HepG2 (cell line): ENCODE measurements around the gene CD72. TPM values are rescaled to one million over a fixed set of nuclear protein-coding genes. Genes with fewer than 3 reads are reported as not detected.

Experiments
- HIVEP1 ChIP-seq: sonication (generic); formaldehyde crosslinking; IDR thresholded peaks from 2 replicates; pipeline ENCODE4 v1.4.0; 2020; ENCODE audit warnings: mild to moderate bottlenecking, missing genetic modification reagents
- KDM4B ChIP-seq: sonication (generic); formaldehyde crosslinking; IDR thresholded peaks from 2 replicates; pipeline ENCODE4 v1.4.0; 2020; ENCODE audit warnings: missing genetic modification reagents
- PHF8 ChIP-seq: sonication (generic); formaldehyde crosslinking; IDR thresholded peaks from 2 replicates; pipeline ENCODE4 v1.5.0; 2020; ENCODE audit warnings: missing genetic modification reagents
- RBM39 ChIP-seq: fragments of 200-400 bp; formaldehyde crosslinking; IDR thresholded peaks from one replicate; pipeline ENCODE4 v1.6.1; 2018; ENCODE audit warnings: antibody characterized with exemption, mild to moderate bottlenecking, low read depth, low read length; ENCODE audit not compliant: poor library complexity, severe bottlenecking
- TCF12 ChIP-seq, 2 experiments: fragments of 450-650 bp in 1 of 2; sonication (generic) in 1 of 2; formaldehyde crosslinking in 1 of 2; IDR thresholded peaks; 2 replicates each; pipeline versions ENCODE4 v1.6.1 to v1.8.0; 2017 to 2022; ENCODE audit warnings: antibody characterized with exemption in 1 of 2, mild to moderate bottlenecking in 1 of 2, missing genetic modification reagents in 1 of 2, moderate library complexity in 1 of 2
- ZC3H13 ChIP-seq: sonication (generic); formaldehyde crosslinking; IDR thresholded peaks from 2 replicates; pipeline ENCODE4 v1.8.1; 2023; ENCODE audit warnings: mild to moderate bottlenecking, missing genetic modification reagents, moderate library complexity
- ZC3H4 ChIP-seq: sonication (generic); formaldehyde crosslinking; IDR thresholded peaks from 2 replicates; pipeline ENCODE4 v1.4.0; 2020; ENCODE audit warnings: missing genetic modification reagents, borderline replicate concordance
- ZFY ChIP-seq: sonication (generic); formaldehyde crosslinking; IDR thresholded peaks from 2 replicates; pipeline ENCODE4 v1.4.0; 2020; ENCODE audit warnings: missing genetic modification reagents
- ZNF282 ChIP-seq: fragments of 450-650 bp; IDR thresholded peaks from 2 replicates; pipeline ENCODE4 v1.6.1; 2018; ENCODE audit not compliant: partially characterized antibody
- ZNF569 ChIP-seq: sonication (generic); formaldehyde crosslinking; IDR thresholded peaks from 2 replicates; pipeline ENCODE4 v1.5.0; 2020; ENCODE audit warnings: mild to moderate bottlenecking, missing genetic modification reagents, moderate library complexity, borderline replicate concordance
- ZNF570 ChIP-seq: sonication (generic); formaldehyde crosslinking; IDR thresholded peaks from 2 replicates; pipeline ENCODE4 v1.4.0; 2020; ENCODE audit warnings: mild to moderate bottlenecking, missing genetic modification reagents, borderline replicate concordance
- ZNF589 ChIP-seq: sonication (generic); formaldehyde crosslinking; conservative IDR thresholded peaks from 2 replicates; pipeline ENCODE4 v1.8.0; 2022; ENCODE audit warnings: mild to moderate bottlenecking, moderate library complexity, missing genetic modification reagents
- ZNF703 ChIP-seq: sonication (generic); formaldehyde crosslinking; IDR thresholded peaks from 2 replicates; pipeline ENCODE4 v1.5.1; 2020; ENCODE audit warnings: missing genetic modification reagents, mild to moderate bottlenecking, moderate library complexity, borderline replicate concordance
- ZNF737 ChIP-seq: sonication (generic); formaldehyde crosslinking; IDR thresholded peaks from 2 replicates; pipeline ENCODE4 v1.5.0; 2020; ENCODE audit warnings: missing genetic modification reagents, mild to moderate bottlenecking, borderline replicate concordance
- polyA plus RNA-seq, 8 experiments: library from polyadenylated mRNA; depleted of rRNA in 3 of 8; stranded (reverse) in 7 of 8; unstranded in 1 of 8; fragments of >200 nt; fragmentation: Illumina TruSeq in 4 of 8; extraction: Trizol in 4 of 8; gene quantifications; 2 replicates each; pipeline versions ENCODE4 v1.2.1 to v1.2.3, GENCODE V29; 2011 to 2016; ENCODE audit warnings: low read depth in 4 of 8, missing spikeins in 1 of 8, mixed read lengths in 1 of 8; ENCODE audit not compliant: insufficient read depth in 1 of 8
- total RNA-seq, 5 experiments: library from RNA; depleted of rRNA; stranded (reverse); fragments of >200 nt; fragmentation: Illumina TruSeq; extraction: Trizol; gene quantifications; 2 replicates each; pipeline ENCODE4 v1.2.3, GENCODE V29; 2016; ENCODE audit warnings: low read depth in 1 of 5
- TF ChIP-seq, protein P1 (sequence below): fragments of 450-650 bp; IDR thresholded peaks from 2 replicates; pipeline ENCODE4 v1.6.1; 2017
- TF ChIP-seq, protein P2 (sequence below): sonication (generic); formaldehyde crosslinking; IDR thresholded peaks from 2 replicates; pipeline ENCODE4 v1.5.0; 2020; ENCODE audit warnings: missing genetic modification reagents, mild to moderate bottlenecking, borderline replicate concordance
- TF ChIP-seq, protein P3 (sequence below): sonication (generic); formaldehyde crosslinking; IDR thresholded peaks from 2 replicates; pipeline ENCODE4 v1.4.0; 2020; ENCODE audit warnings: mild to moderate bottlenecking, low read depth, missing genetic modification reagents
- TF ChIP-seq, protein P4 (sequence below): sonication (generic); formaldehyde crosslinking; IDR thresholded peaks from 2 replicates; pipeline ENCODE4 v1.8.1; 2022; ENCODE audit warnings: low read depth, mild to moderate bottlenecking, missing genetic modification reagents
- TF ChIP-seq, protein P5 (sequence below): sonication (generic); formaldehyde crosslinking; IDR thresholded peaks from 2 replicates; pipeline ENCODE4 v1.4.0; 2020; ENCODE audit warnings: missing genetic modification reagents
- TF ChIP-seq, protein P6 (sequence below): sonication (generic); formaldehyde crosslinking; IDR thresholded peaks from 2 replicates; pipeline ENCODE4 v1.5.0; 2020; ENCODE audit warnings: missing genetic modification reagents, mild to moderate bottlenecking, borderline replicate concordance

Gene CD72
- total and polyA plus RNA-seq, 2 of the 13 experiments (the other 11 are each of a cell fraction or from before 2014, with no cell fraction given), result 0.18 to 1.1 TPM

DNA sequence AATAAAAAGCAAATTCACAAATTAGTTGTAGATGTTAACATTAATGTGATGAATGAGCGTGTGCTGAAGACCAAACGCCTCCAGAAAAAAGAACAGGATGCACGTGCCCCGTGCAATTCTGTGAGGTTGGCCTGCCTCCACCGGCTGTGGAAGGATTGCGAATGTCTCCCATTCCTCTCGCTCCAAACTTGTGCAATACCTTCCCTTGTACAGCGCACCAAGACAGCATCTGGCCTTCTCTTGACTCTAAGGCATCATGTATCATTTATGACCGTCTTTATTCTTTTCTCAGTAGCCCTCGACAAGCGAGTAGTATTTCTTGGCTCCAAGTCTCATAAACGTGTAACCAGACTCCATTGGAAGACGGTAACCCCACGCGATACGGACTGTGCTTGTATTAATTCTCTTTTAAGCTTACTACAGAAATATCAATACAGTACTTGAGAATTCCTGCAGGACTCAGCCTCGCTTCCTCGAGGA is 14.7 kb downstream of the CD72 start (continued):
- no peak for TF ChIP-seq TCF12 (IDR thresholded peaks at IDR 0.05)
- TF ChIP-seq TCF12 (CRISPR knock-in tag; IDR thresholded peaks at IDR 0.05), result no peak
- TF ChIP-seq, protein P1, sequence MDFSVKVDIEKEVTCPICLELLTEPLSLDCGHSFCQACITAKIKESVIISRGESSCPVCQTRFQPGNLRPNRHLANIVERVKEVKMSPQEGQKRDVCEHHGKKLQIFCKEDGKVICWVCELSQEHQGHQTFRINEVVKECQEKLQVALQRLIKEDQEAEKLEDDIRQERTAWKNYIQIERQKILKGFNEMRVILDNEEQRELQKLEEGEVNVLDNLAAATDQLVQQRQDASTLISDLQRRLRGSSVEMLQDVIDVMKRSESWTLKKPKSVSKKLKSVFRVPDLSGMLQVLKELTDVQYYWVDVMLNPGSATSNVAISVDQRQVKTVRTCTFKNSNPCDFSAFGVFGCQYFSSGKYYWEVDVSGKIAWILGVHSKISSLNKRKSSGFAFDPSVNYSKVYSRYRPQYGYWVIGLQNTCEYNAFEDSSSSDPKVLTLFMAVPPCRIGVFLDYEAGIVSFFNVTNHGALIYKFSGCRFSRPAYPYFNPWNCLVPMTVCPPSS, result no peak
- no peak for TF ChIP-seq KDM4B (CRISPR knock-in tag)
- no peak for TF ChIP-seq ZNF703
- TF ChIP-seq, protein P2, sequence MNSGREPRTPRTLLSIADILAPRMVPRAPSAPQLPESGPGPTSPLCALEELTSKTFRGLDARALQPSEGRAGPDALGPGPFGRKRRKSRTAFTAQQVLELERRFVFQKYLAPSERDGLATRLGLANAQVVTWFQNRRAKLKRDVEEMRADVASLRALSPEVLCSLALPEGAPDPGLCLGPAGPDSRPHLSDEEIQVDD (CRISPR knock-in tag), result no peak
- TF ChIP-seq ZNF570, result no peak
- peak; percentile 27; the same call in 1 of the 2 replicates for TF ChIP-seq ZFY
- no peak for TF ChIP-seq ZNF589 (CRISPR knock-in tag)
- no peak for TF ChIP-seq ZNF569 (CRISPR knock-in tag)
- TF ChIP-seq, protein P3, sequence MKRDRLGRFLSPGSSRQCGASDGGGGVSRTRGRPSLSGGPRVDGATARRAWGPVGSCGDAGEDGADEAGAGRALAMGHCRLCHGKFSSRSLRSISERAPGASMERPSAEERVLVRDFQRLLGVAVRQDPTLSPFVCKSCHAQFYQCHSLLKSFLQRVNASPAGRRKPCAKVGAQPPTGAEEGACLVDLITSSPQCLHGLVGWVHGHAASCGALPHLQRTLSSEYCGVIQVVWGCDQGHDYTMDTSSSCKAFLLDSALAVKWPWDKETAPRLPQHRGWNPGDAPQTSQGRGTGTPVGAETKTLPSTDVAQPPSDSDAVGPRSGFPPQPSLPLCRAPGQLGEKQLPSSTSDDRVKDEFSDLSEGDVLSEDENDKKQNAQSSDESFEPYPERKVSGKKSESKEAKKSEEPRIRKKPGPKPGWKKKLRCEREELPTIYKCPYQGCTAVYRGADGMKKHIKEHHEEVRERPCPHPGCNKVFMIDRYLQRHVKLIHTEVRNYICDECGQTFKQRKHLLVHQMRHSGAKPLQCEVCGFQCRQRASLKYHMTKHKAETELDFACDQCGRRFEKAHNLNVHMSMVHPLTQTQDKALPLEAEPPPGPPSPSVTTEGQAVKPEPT (CRISPR knock-in tag), result 0 out of 2 replicates have a peak, but pooled peaks have one; percentile 1
- TF ChIP-seq ZC3H4, result no peak
- TF ChIP-seq PHF8 (CRISPR knock-in tag), result no peak
- TF ChIP-seq, protein P4, sequence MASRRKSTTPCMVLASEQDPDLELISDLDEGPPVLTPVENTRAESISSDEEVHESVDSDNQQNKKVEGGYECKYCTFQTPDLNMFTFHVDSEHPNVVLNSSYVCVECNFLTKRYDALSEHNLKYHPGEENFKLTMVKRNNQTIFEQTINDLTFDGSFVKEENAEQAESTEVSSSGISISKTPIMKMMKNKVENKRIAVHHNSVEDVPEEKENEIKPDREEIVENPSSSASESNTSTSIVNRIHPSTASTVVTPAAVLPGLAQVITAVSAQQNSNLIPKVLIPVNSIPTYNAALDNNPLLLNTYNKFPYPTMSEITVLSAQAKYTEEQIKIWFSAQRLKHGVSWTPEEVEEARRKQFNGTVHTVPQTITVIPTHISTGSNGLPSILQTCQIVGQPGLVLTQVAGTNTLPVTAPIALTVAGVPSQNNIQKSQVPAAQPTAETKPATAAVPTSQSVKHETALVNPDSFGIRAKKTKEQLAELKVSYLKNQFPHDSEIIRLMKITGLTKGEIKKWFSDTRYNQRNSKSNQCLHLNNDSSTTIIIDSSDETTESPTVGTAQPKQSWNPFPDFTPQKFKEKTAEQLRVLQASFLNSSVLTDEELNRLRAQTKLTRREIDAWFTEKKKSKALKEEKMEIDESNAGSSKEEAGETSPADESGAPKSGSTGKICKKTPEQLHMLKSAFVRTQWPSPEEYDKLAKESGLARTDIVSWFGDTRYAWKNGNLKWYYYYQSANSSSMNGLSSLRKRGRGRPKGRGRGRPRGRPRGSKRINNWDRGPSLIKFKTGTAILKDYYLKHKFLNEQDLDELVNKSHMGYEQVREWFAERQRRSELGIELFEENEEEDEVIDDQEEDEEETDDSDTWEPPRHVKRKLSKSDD, result 0 out of 2 replicates have a peak, but pooled peaks have one; percentile 45
- TF ChIP-seq, protein P5, sequence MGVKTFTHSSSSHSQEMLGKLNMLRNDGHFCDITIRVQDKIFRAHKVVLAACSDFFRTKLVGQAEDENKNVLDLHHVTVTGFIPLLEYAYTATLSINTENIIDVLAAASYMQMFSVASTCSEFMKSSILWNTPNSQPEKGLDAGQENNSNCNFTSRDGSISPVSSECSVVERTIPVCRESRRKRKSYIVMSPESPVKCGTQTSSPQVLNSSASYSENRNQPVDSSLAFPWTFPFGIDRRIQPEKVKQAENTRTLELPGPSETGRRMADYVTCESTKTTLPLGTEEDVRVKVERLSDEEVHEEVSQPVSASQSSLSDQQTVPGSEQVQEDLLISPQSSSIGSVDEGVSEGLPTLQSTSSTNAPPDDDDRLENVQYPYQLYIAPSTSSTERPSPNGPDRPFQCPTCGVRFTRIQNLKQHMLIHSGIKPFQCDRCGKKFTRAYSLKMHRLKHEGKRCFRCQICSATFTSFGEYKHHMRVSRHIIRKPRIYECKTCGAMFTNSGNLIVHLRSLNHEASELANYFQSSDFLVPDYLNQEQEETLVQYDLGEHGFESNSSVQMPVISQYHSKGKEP (CRISPR knock-in tag), result no peak
- TF ChIP-seq ZNF282, result no peak
- TF ChIP-seq, protein P6, sequence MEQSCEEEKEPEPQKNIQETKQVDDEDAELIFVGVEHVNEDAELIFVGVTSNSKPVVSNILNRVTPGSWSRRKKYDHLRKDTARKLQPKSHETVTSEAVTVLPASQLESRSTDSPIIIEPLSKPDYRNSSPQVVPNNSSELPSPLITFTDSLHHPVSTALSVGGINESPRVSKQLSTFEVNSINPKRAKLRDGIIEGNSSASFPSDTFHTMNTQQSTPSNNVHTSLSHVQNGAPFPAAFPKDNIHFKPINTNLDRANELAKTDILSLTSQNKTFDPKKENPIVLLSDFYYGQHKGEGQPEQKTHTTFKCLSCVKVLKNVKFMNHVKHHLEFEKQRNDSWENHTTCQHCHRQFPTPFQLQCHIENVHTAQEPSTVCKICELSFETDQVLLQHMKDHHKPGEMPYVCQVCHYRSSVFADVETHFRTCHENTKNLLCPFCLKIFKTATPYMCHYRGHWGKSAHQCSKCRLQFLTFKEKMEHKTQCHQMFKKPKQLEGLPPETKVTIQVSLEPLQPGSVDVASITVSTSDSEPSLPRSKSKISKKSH, result no peak
- no peak for TF ChIP-seq HIVEP1 (CRISPR knock-in tag)
- TF ChIP-seq RBM39, result no peak
- TF ChIP-seq ZC3H13 (CRISPR knock-in tag), result no peak
- TF ChIP-seq ZNF737 (CRISPR knock-in tag), result no peak
